ENCODE measurements around the gene MECP2.

DNA sequence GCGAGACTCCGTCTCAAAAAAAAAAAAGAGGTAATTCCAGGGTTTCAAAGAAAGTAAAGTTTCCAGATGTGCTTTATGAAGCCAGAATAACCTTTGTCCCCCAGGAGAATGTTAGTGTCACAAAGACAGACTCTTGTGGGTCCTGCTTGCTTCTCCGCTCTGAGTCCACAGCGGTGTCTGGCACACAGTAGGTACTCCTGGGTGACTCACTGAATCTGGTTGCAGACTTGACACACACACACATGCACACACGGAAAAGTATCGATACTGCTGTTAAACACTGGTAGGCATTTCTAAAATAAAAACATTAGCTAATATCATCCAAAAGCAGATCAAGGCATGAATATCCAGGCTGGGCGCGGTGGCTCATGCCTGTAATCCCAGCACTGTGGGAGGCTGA lies 102.0 kb downstream of the MECP2 start:
- TF ChIP-seq POLR2A (IDR thresholded peaks at IDR 0.05; ENCODE audit: low read depth, low read length), result no peak
- TF ChIP-seq EZH2 (IDR thresholded peaks at IDR 0.05; ENCODE audit: borderline replicate concordance, control insufficient read depth, low read depth, low read length), result no peak
- TF ChIP-seq SPI1 (IDR thresholded peaks at IDR 0.05; ENCODE audit: borderline replicate concordance, insufficient read depth, low read depth, low read length), result no peak
- TF ChIP-seq, protein P1, sequence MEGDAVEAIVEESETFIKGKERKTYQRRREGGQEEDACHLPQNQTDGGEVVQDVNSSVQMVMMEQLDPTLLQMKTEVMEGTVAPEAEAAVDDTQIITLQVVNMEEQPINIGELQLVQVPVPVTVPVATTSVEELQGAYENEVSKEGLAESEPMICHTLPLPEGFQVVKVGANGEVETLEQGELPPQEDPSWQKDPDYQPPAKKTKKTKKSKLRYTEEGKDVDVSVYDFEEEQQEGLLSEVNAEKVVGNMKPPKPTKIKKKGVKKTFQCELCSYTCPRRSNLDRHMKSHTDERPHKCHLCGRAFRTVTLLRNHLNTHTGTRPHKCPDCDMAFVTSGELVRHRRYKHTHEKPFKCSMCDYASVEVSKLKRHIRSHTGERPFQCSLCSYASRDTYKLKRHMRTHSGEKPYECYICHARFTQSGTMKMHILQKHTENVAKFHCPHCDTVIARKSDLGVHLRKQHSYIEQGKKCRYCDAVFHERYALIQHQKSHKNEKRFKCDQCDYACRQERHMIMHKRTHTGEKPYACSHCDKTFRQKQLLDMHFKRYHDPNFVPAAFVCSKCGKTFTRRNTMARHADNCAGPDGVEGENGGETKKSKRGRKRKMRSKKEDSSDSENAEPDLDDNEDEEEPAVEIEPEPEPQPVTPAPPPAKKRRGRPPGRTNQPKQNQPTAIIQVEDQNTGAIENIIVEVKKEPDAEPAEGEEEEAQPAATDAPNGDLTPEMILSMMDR (IDR thresholded peaks at IDR 0.05 in 2 of 3, conservative IDR thresholded peaks at IDR 0.05 in 1 of 3; ENCODE audit: control insufficient read depth in 2 of 3, extremely low read depth in 1 of 3, insufficient read depth in 1 of 3, low read depth in 3 of 3, low read length in 3 of 3), result no peak
- no peak for TF ChIP-seq ZZZ3 (IDR thresholded peaks at IDR 0.05; ENCODE audit: control insufficient read depth, insufficient read length, low read depth)
- TF ChIP-seq, protein P2, sequence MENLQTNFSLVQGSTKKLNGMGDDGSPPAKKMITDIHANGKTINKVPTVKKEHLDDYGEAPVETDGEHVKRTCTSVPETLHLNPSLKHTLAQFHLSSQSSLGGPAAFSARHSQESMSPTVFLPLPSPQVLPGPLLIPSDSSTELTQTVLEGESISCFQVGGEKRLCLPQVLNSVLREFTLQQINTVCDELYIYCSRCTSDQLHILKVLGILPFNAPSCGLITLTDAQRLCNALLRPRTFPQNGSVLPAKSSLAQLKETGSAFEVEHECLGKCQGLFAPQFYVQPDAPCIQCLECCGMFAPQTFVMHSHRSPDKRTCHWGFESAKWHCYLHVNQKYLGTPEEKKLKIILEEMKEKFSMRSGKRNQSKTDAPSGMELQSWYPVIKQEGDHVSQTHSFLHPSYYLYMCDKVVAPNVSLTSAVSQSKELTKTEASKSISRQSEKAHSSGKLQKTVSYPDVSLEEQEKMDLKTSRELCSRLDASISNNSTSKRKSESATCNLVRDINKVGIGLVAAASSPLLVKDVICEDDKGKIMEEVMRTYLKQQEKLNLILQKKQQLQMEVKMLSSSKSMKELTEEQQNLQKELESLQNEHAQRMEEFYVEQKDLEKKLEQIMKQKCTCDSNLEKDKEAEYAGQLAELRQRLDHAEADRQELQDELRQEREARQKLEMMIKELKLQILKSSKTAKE (IDR thresholded peaks at IDR 0.05; ENCODE audit: low read depth, poor library complexity, severe bottlenecking), result no peak
- TF ChIP-seq SMC3 (IDR thresholded peaks at IDR 0.05; ENCODE audit: borderline replicate concordance, low read length), result no peak
- TF ChIP-seq, protein P3, sequence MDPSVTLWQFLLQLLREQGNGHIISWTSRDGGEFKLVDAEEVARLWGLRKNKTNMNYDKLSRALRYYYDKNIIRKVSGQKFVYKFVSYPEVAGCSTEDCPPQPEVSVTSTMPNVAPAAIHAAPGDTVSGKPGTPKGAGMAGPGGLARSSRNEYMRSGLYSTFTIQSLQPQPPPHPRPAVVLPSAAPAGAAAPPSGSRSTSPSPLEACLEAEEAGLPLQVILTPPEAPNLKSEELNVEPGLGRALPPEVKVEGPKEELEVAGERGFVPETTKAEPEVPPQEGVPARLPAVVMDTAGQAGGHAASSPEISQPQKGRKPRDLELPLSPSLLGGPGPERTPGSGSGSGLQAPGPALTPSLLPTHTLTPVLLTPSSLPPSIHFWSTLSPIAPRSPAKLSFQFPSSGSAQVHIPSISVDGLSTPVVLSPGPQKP (IDR thresholded peaks at IDR 0.05; ENCODE audit: low read depth, low read length), result no peak
- TF ChIP-seq, protein P4, sequence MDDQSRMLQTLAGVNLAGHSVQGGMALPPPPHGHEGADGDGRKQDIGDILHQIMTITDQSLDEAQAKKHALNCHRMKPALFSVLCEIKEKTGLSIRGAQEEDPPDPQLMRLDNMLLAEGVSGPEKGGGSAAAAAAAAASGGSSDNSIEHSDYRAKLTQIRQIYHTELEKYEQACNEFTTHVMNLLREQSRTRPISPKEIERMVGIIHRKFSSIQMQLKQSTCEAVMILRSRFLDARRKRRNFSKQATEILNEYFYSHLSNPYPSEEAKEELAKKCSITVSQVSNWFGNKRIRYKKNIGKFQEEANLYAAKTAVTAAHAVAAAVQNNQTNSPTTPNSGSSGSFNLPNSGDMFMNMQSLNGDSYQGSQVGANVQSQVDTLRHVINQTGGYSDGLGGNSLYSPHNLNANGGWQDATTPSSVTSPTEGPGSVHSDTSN (IDR thresholded peaks at IDR 0.05; ENCODE audit: insufficient replicate concordance, low read depth, low read length), result no peak

All from GM12878 (cell line).